AG20443 (cell line): Measurements from ENCODE around the gene GSTM3.
"Not testable (repeated sequence)": the region's sequence is repeated elsewhere in the genome, so short reads cannot be mapped to it uniquely, and the experiment has no call there.

ENCODE experiments used
- DNase-seq: peaks from one replicate; pipeline ENCODE4 v3.0.0; 2012; ENCODE audit warnings: low spot score, mixed read lengths

The GSTM3 gene

DNA sequence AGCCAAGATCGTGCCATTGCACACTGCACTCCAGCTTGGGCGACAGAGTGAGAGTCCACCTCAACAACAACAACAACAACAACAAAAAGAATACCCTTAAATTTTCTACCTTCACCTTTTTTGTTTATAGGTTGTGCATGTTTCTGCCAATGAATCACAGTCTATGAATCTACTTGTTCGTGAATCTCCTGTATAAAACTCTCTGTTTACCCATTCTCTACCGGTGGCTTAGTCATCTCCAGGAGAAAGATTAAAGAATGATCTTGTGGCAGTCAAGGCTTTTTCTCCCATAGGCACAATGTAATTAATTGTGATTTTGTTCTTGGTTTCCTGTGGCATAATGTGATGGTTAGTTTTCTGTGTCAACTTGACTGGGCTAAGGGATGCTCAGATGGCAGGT is 43.0 kb downstream of the GSTM3 start:
- DNase-seq: not testable (repeated sequence)

DNA sequence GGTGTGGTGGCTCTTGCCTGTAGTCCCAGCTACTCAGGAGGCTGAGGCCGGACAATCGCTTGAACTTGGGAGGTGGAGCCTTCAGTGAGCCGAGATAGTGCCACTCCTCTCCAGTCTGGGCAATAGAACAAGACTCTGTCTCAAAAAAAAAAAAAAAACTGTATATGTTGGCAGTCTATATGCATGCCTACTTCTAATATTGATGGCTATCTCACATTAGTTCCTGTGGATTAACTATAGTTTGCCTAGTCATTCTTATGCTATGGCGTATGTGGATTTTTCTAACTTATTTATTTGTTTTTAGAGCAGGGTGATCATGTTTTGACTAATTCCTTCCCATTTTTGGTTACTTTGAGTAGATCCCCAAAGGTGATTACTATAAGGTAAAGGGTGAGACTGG is 43.8 kb downstream of the GSTM3 start:
- no peak for DNase-seq

DNA sequence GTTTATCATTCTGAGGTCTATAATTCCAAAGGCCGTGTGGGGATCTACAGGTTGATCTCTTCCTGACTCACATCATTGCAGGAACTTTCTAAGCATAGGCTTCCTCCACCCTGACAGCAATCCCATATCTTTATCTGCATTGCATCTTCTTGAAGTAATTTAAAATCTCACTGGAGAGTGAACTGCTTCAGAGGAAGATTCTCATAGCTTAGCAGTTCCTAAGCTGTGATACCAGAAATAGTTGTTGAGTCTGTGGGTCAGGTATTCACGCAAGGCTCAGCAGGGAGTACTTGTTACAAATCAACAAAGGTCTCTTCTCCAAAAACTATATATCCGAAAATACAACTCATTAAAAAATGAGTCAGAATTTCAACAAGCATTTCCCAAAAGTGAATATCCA is 45.7 kb downstream of the GSTM3 start:
- DNase-seq: not testable (repeated sequence)

DNA sequence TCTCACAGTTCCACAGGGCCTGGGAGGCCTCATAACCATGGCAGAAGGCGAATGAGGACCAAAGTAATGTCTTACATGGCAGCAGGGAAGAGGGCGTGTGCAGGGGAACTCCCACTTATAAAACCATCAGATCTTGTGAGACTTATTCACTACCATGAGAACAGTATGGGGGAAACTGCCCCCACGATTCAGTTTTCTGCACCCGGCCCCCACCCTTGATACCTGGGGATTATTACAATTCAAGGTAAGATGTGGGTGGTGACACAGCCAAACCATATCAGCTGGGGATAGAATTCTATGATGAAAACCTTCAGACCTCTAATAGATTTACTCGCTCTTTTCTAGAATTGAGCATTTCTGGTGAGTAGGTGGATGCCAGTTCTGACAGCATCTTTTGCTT is 46.4 kb downstream of the GSTM3 start:
- DNase-seq: not testable (repeated sequence)

DNA sequence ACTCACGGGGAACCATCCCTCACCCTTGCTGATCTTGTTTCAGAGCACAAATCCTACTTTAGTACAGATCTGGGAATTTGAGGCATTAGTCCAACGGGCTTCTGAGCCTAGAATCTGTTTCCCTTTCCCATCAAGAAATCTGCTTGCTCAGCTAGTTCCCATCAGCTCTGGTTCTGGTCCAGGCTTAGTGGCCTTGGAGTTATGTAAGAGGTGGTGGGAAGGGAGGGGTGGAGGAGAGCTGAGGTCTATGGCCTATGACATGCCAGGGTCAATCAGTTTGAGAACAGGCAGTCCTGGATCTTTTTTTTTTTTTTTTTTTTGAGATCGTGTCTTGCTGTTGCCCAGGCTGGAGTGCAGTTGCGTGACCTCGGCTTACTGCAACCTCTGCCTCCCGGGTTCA is 49.1 kb downstream of the GSTM3 start:
- no peak for DNase-seq

DNA sequence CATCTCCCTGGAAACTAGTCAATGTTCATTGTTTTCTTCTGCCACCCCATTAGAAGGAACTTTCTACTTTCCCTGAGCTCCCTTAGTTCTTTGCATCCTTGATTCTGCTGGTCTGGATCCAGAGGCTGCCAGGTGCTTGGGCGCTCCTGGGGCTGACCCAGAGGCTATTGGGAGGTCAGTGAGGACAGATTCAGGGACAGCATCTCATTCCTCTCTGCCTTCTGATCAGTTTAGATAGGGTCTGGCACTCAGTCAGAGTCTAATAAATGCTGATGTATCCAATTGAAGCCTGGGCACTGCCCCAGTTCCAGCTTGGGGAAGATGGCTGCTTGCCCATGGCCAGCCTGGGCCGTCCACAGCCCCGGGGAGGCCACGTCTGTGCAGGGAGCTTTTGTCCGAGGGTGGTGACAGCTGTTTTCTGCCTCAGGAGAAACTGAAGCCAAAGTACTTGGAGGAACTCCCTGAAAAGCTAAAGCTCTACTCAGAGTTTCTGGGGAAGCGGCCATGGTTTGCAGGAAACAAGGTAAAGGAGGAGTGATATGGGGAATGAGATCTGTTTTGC is 50.9 kb downstream of the GSTM3 start:
- no peak for DNase-seq

DNA sequence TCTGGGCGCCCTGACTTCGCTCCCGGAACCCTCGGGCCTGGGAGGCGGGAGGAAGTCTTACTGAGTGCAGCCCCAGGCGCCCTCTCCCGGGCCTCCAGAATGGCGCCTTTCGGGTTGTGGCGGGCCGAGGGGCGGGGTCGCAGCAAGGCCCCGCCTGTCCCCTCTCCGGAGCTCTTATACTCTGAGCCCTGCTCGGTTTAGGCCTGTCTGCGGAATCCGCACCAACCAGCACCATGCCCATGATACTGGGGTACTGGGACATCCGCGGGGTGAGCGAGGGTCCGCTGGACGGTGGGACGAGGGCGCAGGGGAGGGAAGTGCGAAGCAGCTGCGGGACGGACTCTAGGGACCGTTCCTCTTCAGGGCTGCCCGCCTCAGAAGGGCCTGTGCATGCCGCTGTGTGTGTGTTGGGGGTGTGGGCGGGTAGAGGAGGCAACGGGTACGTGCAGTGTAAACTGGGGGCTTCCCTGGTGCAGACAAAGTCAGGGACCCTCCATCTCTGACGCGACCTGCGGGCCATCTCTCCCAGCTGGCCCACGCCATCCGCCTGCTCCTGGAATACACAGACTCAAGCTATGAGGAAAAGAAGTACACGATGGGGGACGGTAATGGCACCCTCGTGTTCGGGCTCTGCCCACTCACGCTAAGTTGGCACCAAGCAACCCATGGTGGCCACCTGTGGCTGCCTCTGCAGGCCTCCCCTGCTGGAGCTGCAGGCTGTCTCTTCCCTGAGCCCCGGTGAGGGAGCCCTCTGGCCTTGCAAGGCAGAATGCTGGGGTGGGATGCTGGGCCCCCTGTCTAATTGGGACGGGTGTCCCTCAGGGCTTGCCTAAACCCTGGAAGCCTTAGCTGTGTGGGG is 53.0 kb downstream of the GSTM3 start, which contains the start of gene GSTM1:
Gene GSTM1, plus strand, starts transcription at position 177 of the 859 bp plus-strand sequence. Its CDS starts 57 bp downstream, at position 234.
- no peak for DNase-seq

DNA sequence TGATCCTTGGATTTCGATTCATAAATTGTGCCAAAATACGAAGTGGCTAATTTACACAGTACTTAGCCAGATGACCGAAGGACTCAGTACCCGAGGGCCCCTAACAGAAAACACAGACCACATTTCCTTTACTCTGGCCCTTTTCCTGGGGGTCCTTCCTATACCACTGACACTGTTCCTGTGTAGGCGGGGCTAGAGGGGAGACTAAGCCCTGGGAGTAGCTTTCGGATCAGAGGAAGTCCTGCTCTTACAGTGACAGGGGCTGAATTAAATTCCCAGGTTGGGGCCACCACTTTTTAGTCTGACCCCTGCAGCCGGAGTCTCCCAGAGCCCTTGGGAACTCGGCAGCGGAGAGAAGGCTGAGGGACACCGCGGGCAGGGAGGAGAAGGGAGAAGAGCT is 53.7 kb downstream of the GSTM3 start:
- DNase-seq: not testable (repeated sequence)

DNA sequence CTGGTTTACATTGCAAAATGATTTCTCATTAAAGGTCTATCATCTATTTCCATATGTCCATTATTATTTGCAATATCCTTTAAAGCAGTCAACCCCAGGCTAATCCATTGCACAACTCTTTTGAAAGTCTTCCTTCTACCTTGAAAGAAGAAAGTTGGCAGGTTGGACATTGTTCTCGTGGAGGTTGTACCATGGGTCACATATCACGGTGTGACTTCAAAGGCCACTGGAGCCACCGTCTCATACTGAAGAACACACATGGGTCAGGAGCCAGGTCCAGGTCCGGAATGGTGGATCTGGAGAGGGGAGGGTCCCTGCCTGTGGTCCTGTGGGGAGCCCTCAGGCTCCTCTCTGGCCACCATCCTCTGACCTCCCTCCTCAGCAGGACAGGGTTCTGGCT is 54.9 kb downstream of the GSTM3 start:
- DNase-seq: not testable (repeated sequence)

DNA sequence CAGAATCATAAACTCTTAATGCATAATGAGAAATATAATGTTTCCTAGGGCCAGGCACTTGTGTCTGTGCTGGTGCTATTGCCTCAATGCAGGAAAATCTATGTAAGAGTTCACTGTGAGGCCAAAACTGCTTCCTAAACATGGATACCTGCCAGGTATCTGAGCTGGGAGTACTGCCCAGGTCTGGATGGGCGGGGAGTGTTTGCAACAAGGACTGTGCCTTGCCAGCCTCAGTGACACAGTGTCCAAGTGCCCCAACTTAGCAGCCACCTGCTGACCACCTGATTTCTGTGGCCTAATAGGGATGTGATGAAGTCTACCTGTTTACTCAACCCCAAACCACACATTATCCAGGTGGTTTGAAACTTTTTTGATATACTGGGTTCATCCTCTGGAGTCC is 55.4 kb downstream of the GSTM3 start:
- not testable (repeated sequence) for DNase-seq

DNA sequence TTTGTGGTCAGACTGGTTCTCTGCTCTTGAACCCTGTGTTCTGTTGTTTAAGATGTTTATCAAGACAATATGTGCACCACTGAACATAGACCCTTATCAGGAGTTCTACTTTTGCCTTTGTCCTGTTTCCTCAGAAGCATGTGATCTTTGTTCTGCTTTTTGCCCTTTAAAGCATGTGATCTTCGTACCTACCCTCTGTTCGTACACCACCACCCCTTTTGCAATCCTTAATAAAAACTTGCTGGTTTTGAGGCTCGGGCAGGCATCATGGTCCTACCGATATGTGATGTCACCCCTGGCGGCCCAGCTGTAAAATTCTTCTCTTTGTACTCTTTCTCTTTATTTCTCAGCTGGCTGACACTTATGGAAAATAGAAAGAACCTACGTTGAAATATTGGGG is 56.1 kb downstream of the GSTM3 start:
- not testable (repeated sequence) for DNase-seq
